Activated CD4-positive, CD25-positive, alpha-beta regulatory T cell treated with anti-CD3 and anti-CD28 coated beads, Interleukin-2, amount 50 U/mL, for 24 hours (primary cell): ENCODE data around the gene PARD3.

Experiments
- ATAC-seq, 2 donors: fragments of 150-1000 bp; cut with Tn5 transposase; one replicate each; pipeline ENCODE4 v1.10.0; 2021; ENCODE audit warnings: mild to moderate bottlenecking in 1 of 2, moderate library complexity in 1 of 2

Gene PARD3

GRCh38 chr10:34112171-34112782, 702.8 kb downstream of the PARD3 start:
- no peak for ATAC-seq

GRCh38 chr10:34111179-34111578, 703.9 kb downstream of the PARD3 start:
- no peak for ATAC-seq

GRCh38 chr10:34109952-34110702, 705.0 kb downstream of the PARD3 start:
- no peak for ATAC-seq

GRCh38 chr10:34109495-34109894, 705.6 kb downstream of the PARD3 start:
- ATAC-seq: no peak

GRCh38 chr10:34107626-34108516, 707.2 kb downstream of the PARD3 start:
- ATAC-seq: no peak

GRCh38 chr10:34106356-34106885, 708.7 kb downstream of the PARD3 start:
- ATAC-seq: no peak

- ATAC-seq: no peak
Observed at GRCh38 chr10:34104829-34105572, 710.1 kb downstream of the PARD3 start.

- no peak for ATAC-seq
Observed at GRCh38 chr10:34102893-34103506, 712.1 kb downstream of the PARD3 start.

- no peak for ATAC-seq
Observed at GRCh38 chr10:34102237-34102673, 712.8 kb downstream of the PARD3 start.

- no peak for ATAC-seq
Observed at GRCh38 chr10:34101001-34101400, 714.1 kb downstream of the PARD3 start.

- no peak for ATAC-seq
Observed at GRCh38 chr10:34098821-34099567, 716.1 kb downstream of the PARD3 start.

GRCh38 chr10:34097682-34098081, 717.4 kb downstream of the PARD3 start:
- no peak for ATAC-seq

GRCh38 chr10:34094961-34095360, 720.1 kb downstream of the PARD3 start:
- ATAC-seq: no peak

GRCh38 chr10:34094146-34094696, 720.9 kb downstream of the PARD3 start:
- no peak for ATAC-seq

GRCh38 chr10:34092891-34093290, 722.2 kb downstream of the PARD3 start:
- ATAC-seq: no peak

- ATAC-seq: no peak
Observed at GRCh38 chr10:34091635-34092195, 723.4 kb downstream of the PARD3 start.

- ATAC-seq: no peak
Observed at GRCh38 chr10:34089253-34089652, 725.8 kb downstream of the PARD3 start.

- ATAC-seq: no peak
Observed at GRCh38 chr10:34088208-34088794, 726.8 kb downstream of the PARD3 start.

- ATAC-seq: no peak
Observed at GRCh38 chr10:34087095-34087418, 728.0 kb downstream of the PARD3 start.

GRCh38 chr10:34083567-34083966, 731.5 kb downstream of the PARD3 start:
- ATAC-seq: no peak
